ENCODE data around the gene ETV6. TPM values are rescaled to one million over a fixed set of nuclear protein-coding genes. Genes with fewer than 3 reads are reported as not detected.

ETV6 gene
- total RNA-seq, 1 experiment from 2014 or later: 17.2 TPM

- no peaks in the 10 kb centered on the region for H3K9me3 ChIP-seq (ENCODE audit: control insufficient read depth, insufficient read depth, low read depth, low read length)
- peaks cover 7% of the 10 kb centered on the region; the same call in 1 of the 2 replicates for H3K27me3 ChIP-seq (ENCODE audit: control insufficient read depth, insufficient read depth, low read length)
- in situ Hi-C loops (cut with HindIII; ENCODE audit: low pct_unique_long_range_greater_than_20kb, low sequenced_read_pairs): no loop called here
- H3K4me3 ChIP-seq (ENCODE audit: low read depth in 2 of 2, low read length in 2 of 2): no peak overlapping the region
- H3K4me1 ChIP-seq (ENCODE audit: control insufficient read depth, insufficient read depth, low read length): no peaks in the 10 kb centered on the region
- DNase-seq (ENCODE audit: low read depth, low spot score) (no peak), ATAC-seq (no peak)
- ChIA-PET CTCF (no interaction called here), POLR2A (interaction anchor here (0.6 kb wide), 1 partner anchor 826 kb away, joined by 3 read pairs; no protein-coding TSS in a partner anchor)
- intact Hi-C loops (cut with micrococcal nuclease; ENCODE audit: unreplicated experiment): no loop called here
- no peak overlapping the region for H3K27ac ChIP-seq (ENCODE audit: low read length)
- TF ChIP-seq CTCF (IDR thresholded peaks at IDR 0.05) (no peak), TCF7L2 (IDR thresholded peaks at IDR 0.05; ENCODE audit: low read depth, low read length) (no peak), SIN3A (IDR thresholded peaks at IDR 0.05; ENCODE audit: borderline replicate concordance, insufficient read depth, low read depth, low read length) (no peak), POLR2AphosphoS5 (IDR thresholded peaks at IDR 0.05; ENCODE audit: low read depth, low read length) (no peak)
- TF ChIP-seq, protein P1, sequence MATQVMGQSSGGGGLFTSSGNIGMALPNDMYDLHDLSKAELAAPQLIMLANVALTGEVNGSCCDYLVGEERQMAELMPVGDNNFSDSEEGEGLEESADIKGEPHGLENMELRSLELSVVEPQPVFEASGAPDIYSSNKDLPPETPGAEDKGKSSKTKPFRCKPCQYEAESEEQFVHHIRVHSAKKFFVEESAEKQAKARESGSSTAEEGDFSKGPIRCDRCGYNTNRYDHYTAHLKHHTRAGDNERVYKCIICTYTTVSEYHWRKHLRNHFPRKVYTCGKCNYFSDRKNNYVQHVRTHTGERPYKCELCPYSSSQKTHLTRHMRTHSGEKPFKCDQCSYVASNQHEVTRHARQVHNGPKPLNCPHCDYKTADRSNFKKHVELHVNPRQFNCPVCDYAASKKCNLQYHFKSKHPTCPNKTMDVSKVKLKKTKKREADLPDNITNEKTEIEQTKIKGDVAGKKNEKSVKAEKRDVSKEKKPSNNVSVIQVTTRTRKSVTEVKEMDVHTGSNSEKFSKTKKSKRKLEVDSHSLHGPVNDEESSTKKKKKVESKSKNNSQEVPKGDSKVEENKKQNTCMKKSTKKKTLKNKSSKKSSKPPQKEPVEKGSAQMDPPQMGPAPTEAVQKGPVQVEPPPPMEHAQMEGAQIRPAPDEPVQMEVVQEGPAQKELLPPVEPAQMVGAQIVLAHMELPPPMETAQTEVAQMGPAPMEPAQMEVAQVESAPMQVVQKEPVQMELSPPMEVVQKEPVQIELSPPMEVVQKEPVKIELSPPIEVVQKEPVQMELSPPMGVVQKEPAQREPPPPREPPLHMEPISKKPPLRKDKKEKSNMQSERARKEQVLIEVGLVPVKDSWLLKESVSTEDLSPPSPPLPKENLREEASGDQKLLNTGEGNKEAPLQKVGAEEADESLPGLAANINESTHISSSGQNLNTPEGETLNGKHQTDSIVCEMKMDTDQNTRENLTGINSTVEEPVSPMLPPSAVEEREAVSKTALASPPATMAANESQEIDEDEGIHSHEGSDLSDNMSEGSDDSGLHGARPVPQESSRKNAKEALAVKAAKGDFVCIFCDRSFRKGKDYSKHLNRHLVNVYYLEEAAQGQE (IDR thresholded peaks at IDR 0.05; ENCODE audit: insufficient read depth in 1 of 2, low read depth in 2 of 2, low read length in 1 of 2): no peak
- no TSS peak for BruUV-seq (replicated peaks)
- no peaks in the 10 kb centered on the region for H3K36me3 ChIP-seq (ENCODE audit: control insufficient read depth, insufficient read depth, low read length)
These were observed 272.9 kb downstream of the ETV6 start for GRCh38 chr12:11922361-11922760.

- TF ChIP-seq POLR2AphosphoS5 (IDR thresholded peaks at IDR 0.05; ENCODE audit: low read depth, low read length): no peak
- TF ChIP-seq CTCF (IDR thresholded peaks at IDR 0.05): no peak
- no peak for TF ChIP-seq SIN3A (IDR thresholded peaks at IDR 0.05; ENCODE audit: borderline replicate concordance, insufficient read depth, low read depth, low read length)
- TF ChIP-seq, protein P1 (IDR thresholded peaks at IDR 0.05; ENCODE audit: insufficient read depth in 1 of 2, low read depth in 2 of 2, low read length in 1 of 2): no peak
- TF ChIP-seq TCF7L2 (IDR thresholded peaks at IDR 0.05; ENCODE audit: low read depth, low read length): no peak
- intact Hi-C loops (cut with micrococcal nuclease; ENCODE audit: unreplicated experiment) (no loop called here), in situ Hi-C loops (cut with HindIII; ENCODE audit: low pct_unique_long_range_greater_than_20kb, low sequenced_read_pairs) (no loop called here)
- no peaks in the 10 kb centered on the region for H3K36me3 ChIP-seq (ENCODE audit: control insufficient read depth, insufficient read depth, low read length)
- peaks cover 7% of the 10 kb centered on the region; the same call in 1 of the 2 replicates for H3K27me3 ChIP-seq (ENCODE audit: control insufficient read depth, insufficient read depth, low read length)
- ChIA-PET POLR2A (interaction anchor here (0.6 kb wide), 1 partner anchor 825 kb away, joined by 3 read pairs; no protein-coding TSS in a partner anchor), CTCF (no interaction called here)
- ATAC-seq (no peak), DNase-seq (ENCODE audit: low read depth, low spot score) (no peak)
- H3K9me3 ChIP-seq (ENCODE audit: control insufficient read depth, insufficient read depth, low read depth, low read length): no peaks in the 10 kb centered on the region
- no peaks in the 10 kb centered on the region for H3K4me1 ChIP-seq (ENCODE audit: control insufficient read depth, insufficient read depth, low read length)
- H3K4me3 ChIP-seq (ENCODE audit: low read depth in 2 of 2, low read length in 2 of 2): no peak overlapping the region
- no TSS peak for BruUV-seq (replicated peaks)
- no peak overlapping the region for H3K27ac ChIP-seq (ENCODE audit: low read length)
These were observed 273.6 kb downstream of the ETV6 start for GRCh38 chr12:11923067-11923466.

All from Panc1 (cell line).